GM19468 (cell line): ENCODE results near the gene QRICH2.
"Not testable (repeated sequence)": the region's sequence is repeated elsewhere in the genome, so short reads cannot be mapped to it uniquely, and the experiment has no call there.

Experiments used
- ATAC-seq: cut with Tn5 transposase; IDR thresholded peaks from one replicate; pipeline ENCODE4 v1.9.1; 2021; ENCODE audit warnings: mild to moderate bottlenecking, moderate library complexity, moderate number of reproducible peaks; ENCODE audit not compliant: unreplicated experiment; ENCODE audit errors: extremely low read depth

QRICH2 gene

DNA sequence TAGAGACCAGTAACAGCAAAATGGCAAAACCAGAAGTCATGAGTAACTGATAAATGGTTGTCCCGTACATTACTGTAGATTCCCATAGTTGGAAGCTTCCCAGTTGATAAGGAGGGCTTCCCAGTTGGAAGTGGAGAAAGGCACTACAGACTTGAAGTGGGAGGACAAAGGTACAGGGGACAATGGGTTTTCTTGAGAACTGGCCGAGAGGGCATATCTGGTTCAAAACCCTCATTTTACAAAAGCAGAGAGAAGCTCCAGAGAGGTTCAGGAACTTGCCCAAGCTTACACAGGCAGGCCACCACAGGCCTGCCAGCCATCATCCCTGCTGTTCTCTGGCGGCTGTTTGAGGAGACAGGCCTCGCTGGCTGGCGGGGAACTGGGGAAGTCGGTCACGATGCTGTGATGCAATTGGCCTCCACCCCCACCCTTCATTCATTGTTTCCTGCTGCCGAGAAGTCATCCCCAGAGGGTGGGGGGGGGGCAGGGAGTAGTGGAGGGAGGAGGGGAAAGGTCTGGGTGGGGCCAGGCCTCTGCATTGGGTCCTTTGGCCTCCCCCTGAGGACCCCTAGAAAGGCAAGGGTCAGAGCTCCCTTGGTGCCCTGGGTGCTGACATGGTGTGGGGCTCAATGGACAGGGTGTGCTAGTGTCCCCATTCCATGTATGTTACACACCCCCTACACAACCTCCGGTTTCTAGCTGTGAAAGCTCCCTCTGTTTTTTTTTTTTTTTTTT, 39.9 kb downstream of the QRICH2 start:
- ATAC-seq, result no peak

DNA sequence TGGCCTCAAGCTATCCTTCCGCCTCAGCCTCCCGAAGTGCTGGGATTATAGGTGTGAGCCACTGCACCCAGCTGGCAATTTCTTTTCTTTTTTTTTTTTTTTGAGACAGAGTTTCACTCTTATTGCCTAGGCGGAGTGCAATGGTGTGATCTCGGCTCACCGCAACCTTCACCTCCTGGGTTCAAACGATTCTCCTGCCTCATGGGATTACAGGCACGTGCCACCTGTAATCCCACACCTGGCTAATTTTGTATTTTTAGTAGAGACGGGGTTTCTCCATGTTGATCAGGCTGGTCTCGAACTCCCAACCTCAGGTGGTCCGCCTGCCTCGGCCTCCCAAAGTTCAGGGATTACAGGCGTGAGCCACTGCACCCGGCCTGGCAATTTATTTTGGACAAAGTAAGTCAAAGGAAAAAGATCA, 40.5 kb downstream of the QRICH2 start:
- not testable (repeated sequence) for ATAC-seq

DNA sequence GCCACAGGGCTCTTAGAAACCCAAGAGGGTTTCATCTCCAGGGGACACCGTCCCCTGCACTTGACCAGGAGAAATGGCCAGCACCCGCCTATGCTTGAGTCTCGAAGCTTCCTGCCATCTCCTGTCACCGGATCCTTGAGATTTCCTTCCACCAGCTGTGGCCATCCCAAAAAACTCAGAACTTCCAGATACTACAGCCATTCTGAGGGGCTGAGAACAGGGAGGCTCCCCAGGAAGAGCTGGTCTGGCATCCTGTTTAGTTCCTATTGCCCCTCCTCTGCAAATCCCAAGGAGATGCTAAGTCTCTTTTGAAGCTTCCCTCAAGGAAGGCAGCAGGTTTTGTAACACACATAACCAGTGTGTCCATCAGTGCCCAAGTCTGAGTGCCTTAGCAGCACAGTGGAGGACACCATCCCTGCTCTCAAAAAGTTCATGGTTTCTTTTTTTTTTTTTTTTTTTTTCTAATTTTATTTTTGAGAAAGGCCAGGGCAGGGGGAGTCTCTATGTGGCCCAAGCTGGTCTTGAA, 41.0 kb downstream of the QRICH2 start:
- ATAC-seq, result no peak

DNA sequence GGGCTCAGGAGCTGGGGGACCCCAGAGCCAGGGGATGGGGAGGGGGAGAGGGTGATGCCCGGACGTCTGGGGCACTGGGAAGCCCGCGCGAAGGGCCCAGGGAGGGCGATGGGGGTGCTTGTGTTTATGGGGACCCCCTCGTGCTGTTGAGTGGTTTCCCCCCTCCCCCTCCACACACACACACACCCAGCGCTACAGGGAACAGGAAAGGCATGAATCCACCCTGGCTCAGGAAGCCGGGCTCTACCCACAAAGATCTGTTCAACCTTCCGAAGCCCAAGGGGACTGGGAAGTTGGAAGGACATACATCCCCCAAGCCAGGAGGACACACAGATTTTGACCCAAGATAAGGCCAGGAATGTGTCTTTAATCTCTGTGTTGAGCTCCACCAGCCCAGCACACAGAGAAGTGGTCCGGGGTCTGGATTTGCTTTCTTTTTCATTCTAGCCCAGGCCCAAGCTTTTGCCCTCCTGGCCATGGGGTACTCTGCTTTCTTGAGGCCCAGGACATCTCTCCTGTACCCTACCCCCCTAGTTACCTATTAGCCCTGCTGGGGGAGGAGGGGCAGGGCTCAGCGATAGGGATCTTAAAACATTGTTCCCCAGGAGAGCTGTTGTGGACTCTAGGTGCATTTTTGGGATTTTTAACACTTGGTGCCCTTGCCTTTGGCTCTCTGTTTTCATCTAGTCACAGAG, 41.7 kb downstream of the QRICH2 start:
- no peak for ATAC-seq

DNA sequence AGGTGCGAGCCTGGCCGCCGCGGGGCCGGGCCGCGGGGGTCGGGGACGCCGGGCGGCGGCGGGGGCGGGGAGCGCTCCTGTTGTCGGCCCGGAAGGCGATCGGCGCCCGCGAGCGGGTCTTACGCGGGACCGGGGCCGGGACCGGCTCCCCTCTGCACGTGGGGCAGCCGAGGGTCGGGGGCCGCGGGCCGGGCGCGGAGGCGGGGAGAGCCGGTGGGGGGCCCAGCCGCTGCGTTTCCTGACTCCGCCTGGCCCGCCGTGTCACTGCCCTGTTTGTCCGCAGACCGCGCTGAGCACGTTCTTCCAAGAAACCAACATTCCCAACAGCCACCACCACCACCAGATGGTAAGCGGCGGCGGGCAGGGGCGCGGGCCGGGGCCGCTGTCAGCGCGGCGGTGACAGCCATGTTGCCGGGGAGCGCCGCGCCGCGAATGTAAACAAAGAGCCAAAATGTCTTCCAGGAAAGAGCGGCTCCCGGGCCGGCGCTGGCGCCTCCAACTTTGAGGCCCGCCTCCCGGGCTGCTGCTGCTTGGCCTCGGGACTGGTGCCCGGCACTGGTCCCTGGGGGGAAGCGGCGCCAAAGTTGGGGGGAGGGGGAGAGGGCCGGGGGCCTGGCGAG, 42.3 kb downstream of the QRICH2 start:
- no peak for ATAC-seq

DNA sequence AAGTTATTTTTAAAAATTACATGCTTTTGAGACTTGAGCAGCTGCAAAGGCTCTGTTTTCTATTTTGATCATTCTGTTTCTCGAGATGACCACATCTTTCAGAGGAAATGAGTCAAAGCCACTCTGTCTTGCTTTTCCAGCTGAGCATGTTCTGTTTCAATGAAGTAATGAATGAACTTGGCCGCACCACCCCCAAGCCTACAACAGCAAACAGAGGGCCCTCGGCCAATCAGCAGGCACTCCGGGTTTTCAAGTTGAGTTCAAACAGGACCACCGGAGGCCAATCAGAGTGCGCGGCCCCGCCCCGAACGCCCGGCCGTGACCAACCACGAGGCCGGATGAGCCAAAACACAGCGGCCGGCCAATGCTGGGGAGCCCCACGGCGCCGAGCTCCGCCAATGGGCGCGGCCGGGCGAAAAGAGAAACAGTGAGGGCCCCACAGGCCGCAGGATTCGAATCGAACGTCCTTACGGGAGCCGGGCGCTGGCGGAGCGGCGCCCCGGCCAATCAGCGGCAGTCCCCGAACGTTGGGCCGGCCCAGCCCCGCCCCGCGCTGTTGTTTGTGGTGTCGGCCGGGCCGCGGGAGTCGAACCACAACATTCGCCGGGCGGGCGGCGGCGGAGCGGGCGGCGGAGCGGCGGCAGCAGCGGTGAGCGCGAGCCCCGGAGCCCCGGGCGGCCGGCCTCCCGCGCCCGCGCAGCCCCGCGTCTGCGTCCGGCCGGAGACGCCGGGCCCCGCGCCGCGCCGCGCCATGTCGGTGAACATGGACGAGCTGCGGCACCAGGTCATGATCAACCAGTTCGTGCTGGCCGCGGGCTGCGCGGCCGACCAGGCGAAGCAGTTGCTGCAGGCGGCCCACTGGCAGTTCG, 43.1 kb downstream of the QRICH2 start, which contains the start of gene UBALD2:
Gene UBALD2 (plus strand): TSS at position 594 of the 869 bp plus-strand sequence. CDS start 158 bp downstream, at position 752.
- peak; percentile 69 for ATAC-seq

DNA sequence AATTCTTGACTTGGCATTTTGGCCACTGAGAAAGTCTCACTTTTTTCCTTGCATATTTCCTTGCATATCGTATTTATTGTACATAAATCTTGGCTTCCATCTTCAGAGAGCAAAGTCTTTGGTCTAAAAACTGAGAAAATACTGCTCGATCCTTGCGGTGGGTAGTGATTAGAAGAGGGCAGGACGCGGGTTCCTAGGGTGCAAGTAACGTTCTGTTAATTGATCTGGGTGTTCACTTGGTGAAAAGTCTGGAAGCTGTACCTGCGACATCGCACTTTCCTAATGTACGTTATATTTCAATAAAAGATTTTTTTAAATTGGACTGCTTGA, 43.7 kb downstream of the QRICH2 start:
- ATAC-seq, result no peak

DNA sequence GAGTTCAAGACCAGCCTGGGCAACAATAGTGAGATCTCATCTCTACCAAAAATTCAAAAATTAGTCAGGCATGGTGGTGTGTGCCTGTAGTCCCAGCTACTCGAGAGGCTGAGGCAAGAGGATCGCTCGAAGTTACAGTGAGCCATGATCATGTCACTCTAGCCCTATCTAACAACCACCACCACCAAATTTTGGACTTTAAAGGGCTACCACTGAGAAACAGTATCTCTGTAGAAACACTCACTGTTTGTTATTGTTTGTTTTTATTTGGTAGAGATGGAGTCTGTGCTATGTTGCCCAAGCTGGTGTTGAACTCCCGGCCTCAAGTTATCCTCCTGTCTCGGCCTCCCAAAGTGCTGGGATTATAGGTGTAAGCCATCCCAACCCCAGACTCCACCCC, 44.2 kb downstream of the QRICH2 start:
- ATAC-seq, result no peak

- ATAC-seq, result no peak
Observed at GRCh38 chr17:76262732-76263344, 45.2 kb downstream of the QRICH2 start.

GRCh38 chr17:76261421-76262215, 46.5 kb downstream of the QRICH2 start:
- no peak for ATAC-seq

DNA sequence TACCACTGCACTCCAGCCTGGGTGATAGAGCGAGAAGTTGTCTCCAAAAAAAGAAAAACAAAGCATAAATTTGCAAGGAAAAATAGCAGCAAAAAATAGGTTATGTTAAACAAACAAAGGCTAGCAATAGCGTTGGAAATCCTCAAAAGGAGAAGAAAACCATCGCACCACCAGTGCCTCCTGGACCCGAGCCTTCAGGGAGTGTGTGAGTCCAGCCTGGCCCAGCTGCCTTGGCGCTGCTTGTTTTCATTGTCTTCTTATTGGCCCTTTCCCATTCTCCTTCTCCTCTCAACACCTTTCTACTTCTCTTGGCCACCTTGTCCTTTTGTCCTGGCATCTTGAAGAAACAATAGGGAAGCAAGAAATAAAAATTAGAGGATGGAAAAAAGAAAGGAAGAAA, 47.4 kb downstream of the QRICH2 start:
- no peak for ATAC-seq

DNA sequence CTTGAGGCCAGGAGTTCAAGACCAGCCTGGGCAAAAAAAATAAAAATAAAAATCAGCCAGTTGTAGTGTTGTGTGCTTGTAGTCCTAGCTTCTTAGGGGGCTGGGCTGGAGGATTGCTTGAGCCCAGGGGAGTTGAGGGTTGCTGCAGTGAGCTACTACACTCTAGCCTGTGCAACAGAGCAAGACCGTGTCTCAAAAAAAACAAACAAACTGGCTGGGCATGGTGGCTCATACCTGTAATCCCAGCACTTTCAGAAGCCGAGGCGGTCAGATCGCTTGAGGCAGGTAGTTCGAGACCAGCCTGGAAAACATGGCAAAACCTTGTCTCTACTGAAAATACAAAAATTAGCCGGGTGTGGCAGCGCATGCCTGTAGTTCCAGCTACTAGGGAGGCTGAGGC, 47.9 kb downstream of the QRICH2 start:
- ATAC-seq, result no peak

DNA sequence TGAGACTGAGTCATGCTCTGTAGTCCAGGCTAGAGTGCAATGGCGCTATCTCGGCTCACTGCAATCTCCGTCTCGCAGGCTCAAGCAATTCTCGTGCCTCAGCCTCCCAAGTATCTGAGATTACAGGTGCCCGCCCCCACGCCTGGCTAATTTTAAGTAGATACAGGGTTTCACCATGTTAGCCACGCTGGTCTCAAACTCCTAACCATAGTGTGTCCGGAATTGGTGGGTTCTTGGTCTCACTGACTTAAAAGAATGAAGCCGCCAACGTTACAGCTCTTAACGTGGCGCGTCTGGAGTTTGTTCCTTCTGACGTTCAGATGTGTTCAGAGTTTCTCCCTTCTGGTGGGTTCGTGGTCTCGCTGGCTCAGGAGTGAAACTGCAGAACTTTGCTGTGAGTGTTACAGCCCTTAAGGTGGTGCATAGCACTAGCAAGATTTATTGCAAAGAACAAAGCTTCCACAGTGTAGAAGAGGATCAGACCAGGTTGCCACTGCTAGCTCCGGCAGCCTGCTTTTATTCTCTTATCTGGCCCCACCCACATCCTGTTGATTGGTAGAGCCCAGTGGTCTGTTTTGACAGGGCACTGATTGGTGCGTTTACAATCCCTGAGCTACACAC, 51.5 kb downstream of the QRICH2 start:
- not testable (repeated sequence) for ATAC-seq

DNA sequence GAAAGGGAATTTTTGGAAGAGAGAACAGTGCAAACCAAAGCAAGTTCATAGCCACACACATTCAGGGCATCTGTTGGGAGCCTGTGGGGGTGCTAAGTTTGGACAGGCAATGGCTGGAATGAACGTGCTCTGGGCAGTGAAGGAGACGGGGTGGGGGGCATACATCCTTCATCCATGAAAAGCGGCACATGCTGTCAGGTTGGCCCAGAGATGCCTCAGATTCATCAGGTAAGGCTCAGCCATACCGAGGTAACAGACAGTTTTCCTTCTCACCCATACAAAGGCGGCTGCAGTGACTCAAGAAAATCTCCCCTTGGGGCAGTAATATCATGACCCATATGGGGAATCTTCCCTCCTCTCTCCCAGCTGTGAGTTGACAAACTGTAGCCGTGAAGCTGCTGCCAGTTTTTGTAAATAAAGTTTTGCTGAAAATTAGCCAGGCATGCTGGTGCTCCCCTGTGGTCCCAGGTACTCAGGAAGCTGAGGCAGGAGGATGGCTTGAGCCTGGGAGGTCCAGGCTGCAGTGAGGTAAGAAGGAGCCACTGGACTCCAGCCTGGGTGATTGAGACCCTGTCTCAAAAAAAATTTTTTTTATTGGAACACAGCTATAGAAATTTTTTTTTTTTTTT, 52.2 kb downstream of the QRICH2 start:
- ATAC-seq, result no peak

- ATAC-seq, result no peak
Observed at GRCh38 chr17:76254275-76254674, 53.8 kb downstream of the QRICH2 start.

- ATAC-seq, result no peak
Observed at GRCh38 chr17:76253841-76254240, 54.2 kb downstream of the QRICH2 start.

GRCh38 chr17:76252967-76253766, 54.9 kb downstream of the QRICH2 start:
- ATAC-seq, result not testable (repeated sequence)
